GM20431 (cell line): ENCODE data around the gene RRAD.
"Not testable (repeated sequence)": the region's sequence is repeated elsewhere in the genome, so short reads cannot be mapped to it uniquely, and the experiment has no call there.

ENCODE experiments used
- in situ Hi-C: fragments of 300-500 bp; cut with MseI, MboI; formaldehyde crosslinking; loops from one replicate; pipeline ENCODE4 v1.15.0; 2020; ENCODE audit warnings: low sequenced_read_pairs; ENCODE audit not compliant: unreplicated experiment

RRAD gene

GRCh38 chr16:66952430-66953110 is 27.2 kb upstream of the RRAD start:
- in situ Hi-C loops = no loop called here

DNA sequence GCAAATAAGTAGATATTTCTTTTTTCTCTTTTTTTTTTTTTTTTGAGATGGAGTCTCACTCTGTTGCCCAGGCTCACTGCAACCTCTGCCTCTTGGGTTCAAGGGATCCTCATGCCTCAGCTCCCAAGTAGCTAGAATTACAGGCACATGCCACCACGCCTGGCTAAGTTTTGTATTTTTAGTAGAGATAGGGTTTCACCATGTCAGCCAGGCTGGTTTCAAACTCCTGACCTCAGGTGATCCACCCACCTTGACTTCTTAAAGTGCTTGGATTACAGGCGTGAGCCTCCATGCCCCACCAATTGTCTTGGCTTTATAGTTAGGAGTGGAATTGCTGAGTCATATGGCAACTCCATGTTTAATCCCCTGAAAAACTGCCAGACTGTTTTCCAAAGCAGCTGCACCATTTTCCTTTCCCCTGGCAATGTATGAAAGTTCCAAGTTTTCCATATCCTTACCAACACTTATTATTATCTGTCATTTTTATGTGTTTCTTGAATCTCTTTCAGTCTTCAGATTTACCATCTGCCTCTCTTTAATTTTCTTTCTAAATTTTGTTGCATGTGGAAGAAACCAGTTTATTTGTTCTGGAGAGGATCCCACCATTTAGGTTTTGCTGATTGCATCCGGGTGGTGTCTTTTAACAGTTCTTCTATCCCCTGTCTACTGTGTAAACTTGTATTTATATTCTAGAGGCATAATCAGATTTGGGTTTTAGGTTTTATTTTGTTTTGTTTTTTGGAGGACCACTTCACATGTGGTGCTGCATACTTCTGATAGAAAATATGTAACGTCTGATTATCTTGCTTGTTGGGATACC is 25.8 kb upstream of the RRAD start:
- in situ Hi-C loops = no loop called here

GRCh38 chr16:66950437-66950836 is 25.1 kb upstream of the RRAD start:
- in situ Hi-C loops = no loop called here

DNA sequence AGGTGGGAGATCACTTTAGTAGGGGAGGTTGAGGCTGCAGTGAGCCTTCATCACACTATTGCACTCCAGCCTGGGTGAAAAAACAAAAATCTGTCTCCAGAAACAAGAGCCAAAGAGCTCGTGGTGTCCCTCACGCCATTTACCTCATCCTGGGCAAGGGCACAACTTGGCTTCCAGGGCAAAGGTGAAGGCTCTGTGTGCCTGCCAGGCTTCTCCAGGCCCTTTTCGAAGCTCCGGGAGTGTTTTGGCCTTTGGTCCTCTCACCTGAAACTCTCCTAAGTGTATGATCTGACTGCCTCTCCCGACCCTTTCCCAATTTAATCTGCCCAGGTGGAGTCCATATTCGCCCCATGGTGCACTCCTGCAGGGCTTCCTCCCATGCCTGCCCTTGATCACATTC is 24.1 kb upstream of the RRAD start:
- in situ Hi-C loops = no loop called here

- in situ Hi-C loops = no loop called here
Observed at GRCh38 chr16:66948837-66949225, 23.5 kb upstream of the RRAD start.

DNA sequence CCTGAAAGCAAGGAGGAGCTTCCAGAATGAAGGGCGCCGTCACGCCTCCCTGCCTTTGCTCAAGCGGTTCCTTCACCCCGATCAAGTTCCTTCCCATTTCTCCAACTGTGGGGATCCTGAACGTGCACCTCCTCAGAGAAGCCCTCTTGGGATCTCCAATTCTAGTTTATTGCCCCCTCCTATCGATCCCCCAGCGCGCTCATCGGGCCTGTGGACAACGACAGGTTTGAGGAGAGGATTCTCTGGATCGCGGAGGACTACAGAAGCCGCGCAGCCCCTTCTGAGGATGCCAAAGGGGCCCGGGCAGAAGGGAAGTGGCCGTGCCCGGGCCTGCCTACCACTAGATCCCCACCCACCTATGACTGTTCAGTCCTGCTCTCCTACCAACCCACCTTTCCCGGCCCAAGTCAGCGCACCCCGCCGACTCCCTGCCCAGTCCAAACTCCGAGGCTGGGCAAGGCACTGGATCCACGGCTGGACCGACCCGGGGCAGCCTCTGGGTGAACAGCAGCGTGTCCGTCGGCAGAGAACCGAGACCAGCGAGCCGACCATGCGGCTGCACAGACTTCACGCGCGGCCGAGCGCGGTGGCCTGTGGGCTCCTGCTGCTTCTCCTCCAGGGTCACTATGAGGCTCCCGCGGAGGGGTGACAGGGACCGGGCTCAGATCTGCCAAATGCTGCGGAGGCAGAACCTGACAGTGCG is 22.9 kb upstream of the RRAD start:
- in situ Hi-C loops = no loop called here

DNA sequence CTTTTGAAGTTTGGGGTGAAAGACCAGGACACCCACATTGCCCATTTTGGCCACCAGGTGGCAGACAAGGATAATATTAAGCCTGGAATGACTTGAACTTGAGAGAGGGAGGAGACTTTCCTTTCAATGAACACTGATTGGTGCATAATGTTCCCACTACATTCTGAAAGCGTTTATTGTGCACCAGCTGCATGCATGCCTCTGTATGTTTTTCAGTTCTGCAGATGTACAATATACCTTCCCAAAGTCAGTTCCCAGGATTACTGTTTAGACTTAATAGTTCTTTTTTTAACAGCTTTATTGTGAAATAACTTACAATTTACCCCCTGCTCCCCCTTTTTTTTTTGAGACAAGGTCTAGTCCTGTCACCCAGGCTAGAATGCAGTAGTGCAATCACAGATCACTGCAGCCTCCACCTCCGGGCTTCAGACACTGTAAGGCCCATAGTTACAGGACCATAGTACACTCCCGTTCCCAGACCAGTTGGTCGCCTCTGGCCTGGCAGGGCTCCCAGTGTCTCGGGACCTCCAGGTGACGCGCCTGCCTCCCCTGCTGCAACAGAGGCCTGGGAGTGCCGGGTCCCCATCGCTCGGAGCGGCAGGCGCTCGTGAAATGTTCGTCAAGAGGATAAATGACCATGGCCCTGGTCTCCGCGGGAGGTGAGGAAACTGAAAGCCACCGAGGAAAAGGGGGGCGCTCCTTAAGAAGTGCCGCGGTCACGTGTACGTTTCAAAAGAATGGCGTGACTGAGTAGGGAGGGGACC is 22.1 kb upstream of the RRAD start:
- in situ Hi-C loops = no loop called here

DNA sequence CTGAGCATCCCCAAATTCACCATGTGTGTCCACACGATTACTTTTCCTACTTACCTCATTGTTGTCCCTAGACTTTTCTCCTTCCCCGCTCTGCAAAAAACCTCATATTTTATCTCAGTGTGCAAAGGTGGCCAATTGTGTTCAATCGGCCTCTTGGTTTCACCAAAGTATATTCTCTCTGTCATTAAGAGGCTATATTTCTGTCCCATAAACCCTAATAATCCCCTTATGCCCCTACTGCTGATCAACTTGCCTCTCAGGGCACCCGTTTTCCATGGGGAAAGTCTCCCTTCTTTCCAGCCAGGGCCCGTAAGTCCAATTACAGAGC is 21.6 kb upstream of the RRAD start:
- in situ Hi-C loops = no loop called here

DNA sequence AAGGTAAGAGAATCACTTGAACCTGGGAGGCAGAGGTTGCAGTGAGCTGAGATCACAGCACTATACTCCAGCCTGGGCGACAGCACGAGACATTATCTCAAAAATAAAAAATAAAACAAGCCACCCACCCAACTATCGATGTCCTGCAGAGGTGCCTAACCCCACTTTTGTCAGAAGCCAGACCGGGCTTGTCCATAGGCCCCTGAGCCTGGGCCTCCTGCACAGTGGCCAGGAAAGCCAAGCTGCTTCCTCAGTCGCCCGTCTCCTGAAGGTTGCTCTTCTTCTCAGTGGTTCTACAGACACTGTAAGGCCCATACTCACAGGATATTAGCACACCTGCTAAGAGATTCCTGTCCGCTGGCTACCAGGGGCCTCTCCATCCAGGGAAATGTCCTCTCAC is 21.2 kb upstream of the RRAD start:
- in situ Hi-C loops = no loop called here

DNA sequence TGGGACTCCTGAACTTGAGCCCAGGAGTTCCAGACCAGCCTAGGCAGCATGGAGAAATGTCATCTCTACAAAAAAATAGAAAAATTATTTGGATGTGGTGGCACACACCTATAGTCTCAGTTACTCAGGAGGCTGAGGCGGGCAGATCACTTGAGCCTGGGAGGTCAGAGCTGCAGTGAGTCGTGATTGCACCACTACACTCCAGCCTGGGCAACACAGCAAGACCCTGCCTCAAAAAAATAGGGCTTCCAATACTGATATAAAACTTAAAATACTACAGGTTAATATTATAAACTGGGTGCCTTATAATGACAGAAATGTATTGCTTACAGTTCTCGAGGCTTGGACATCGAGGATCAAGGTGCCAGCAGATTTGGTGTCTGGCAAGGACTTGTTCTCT is 20.6 kb upstream of the RRAD start:
- in situ Hi-C loops = no loop called here

DNA sequence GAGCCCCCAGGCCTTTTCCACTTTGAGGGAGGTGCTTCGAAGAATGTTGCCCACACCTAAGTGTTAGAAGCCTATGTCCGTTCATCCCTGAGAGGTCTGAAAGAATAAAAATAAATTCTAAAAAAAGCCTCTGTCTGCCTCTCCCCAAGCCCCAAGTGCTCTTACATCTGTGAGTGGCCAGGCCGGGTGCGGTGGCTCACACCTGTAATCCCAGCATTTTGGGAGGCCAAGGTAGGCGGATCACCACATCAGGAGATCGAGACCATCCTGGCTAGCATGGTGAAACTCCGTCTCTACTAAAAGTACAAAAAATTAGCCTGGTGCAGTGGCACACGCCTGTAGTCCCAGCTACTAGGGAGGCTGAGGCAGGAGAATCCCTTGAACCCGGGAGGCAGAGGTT is 19.6 kb upstream of the RRAD start:
- in situ Hi-C loops = not testable (repeated sequence)

- in situ Hi-C loops = no loop called here
Observed at GRCh38 chr16:66944054-66944441, 18.7 kb upstream of the RRAD start.

DNA sequence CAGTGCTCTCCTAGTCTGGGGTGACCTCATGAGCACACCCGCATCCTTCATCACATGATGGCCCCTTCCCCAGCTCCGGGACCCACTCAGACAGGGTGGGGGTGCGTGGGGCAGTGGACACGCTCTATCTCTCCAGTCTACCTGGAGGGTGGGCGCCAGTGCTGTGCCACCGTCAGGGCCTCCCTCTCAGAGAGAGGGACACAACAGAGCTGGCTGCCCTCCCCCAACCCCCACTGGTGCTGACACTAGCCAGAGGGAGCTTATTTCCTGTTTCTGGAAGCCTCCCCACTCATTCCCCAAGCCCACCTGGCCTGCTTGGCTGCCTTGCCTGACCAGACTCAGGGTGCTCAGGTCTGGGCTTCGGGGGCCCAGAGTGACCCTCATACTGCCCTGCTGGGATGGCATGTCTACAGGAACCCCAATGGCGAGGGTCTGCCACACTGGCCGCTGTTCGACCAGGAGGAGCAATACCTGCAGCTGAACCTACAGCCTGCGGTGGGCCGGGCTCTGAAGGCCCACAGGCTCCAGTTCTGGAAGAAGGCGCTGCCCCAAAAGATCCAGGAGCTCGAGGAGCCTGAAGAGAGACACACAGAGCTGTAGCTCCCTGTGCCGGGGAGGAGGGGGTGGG is 18.2 kb upstream of the RRAD start:
- in situ Hi-C loops = no loop called here

GRCh38 chr16:66942981-66943380 is 17.6 kb upstream of the RRAD start:
- in situ Hi-C loops = no loop called here

DNA sequence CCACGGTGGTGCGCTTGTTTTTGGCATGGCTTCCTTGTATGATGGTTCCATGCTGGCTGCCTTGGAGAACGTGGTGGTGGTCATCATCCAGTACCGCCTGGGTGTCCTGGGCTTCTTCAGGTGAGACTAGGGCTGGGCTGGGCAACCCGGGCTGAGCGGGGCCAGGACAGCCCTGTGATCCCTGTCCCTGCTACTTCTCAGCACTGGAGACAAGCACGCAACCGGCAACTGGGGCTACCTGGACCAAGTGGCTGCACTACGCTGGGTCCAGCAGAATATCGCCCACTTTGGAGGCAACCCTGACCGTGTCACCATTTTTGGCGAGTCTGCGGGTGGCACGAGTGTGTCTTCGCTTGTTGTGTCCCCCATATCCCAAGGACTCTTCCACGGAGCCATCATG is 14.9 kb upstream of the RRAD start:
- in situ Hi-C loops = no loop called here

- in situ Hi-C loops = no loop called here
Observed at GRCh38 chr16:66939366-66939765, 14.0 kb upstream of the RRAD start.

DNA sequence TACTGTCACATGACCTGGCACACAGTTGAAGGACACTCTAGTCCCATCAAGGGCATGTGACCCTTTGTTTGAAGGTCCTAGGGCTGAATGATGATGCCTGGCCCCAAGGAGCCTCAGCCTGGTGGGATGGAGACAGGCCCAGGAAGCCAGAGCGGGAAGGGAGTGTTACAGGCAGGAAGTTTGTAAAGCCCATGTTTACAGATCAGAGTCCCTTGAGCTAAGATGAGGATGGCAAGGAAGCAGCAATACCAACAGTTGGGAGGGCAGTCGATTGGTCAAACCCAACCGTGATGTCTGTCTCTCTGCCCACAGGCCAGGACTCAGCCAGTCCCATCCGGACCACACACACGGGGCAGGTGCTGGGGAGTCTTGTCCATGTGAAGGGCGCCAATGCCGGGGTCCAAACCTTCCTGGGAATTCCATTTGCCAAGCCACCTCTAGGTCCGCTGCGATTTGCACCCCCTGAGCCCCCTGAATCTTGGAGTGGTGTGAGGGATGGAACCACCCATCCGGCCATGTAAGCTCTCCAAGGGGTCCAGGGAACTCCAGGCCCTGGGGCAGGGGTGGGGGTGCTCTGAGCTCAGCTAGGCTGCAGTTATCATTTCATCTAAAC is 12.5 kb upstream of the RRAD start:
- in situ Hi-C loops = no loop called here

DNA sequence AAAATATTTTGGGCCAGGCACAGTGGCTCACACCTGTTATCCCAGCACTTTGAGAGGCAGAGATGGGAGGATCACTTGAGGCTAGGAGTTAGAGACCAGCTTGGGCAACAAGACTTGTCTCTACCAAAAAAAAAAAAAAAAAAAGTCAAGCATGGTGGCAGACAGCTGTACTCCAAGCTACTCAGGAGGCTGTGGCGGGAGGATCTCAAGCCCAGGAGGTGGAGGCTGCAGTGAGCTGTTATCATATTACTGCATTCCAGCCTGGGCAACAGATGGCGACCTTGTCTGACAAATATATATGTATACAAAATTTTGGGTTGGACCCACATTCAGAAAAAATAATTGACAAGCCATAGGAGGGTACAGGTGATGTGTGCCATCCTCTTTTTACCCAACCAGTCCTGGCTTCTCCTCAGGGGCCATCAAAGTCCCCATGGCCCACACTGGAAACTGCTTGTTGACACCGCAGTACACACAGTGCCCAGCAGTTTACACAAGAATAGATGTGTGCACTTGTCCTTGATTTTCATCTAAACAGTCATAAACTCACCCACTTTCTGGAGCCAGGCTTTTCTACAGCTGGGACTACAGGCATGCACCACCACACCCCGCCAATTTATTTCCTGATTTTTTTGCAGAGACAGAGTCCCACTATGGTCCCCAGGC is 11.7 kb upstream of the RRAD start:
- in situ Hi-C loops = no loop called here

DNA sequence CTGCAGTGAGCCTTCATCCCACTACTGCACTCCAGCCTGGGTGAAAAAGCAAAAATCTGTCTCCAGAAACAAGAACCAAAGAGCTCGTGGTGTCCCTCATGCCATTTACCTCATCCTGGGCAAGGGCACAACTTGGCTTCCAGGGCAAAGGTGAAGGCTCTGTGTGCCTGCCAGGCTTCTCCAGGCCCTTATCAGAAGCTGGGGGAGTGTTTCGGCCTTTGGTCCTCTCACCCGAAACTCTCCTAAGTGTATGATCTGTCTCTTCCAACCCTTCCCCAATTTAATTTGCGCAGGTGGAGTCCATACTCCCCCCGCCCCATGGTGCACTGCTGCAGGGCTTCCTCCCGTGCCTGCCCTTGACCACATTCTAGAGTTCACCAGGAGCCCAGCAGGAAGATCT is 11.1 kb upstream of the RRAD start:
- in situ Hi-C loops = no loop called here
